ENCODE measurements around the gene RPS6KB1. TPM values are rescaled to one million over a fixed set of nuclear protein-coding genes. Genes with fewer than 3 reads are reported as not detected.

The RPS6KB1 gene
- total and polyA plus RNA-seq, 2 donors (not counting 1 experiment from before 2014, with no cell fraction given) = 15.6 to 69.7 TPM

GRCh38 chr17:59963738-59964481 is 71.0 kb downstream of the RPS6KB1 start:
- H3K27ac ChIP-seq (ENCODE audit: low read length in 2 of 2) = peak overlapping the region; percentile 77 to 91
- peak overlapping the region; percentile 99 for H2AFZ ChIP-seq (ENCODE audit: insufficient read depth, low read depth, low read length, poor library complexity, severe bottlenecking)
- Mint-ChIP-seq H3K27ac (peak overlapping the region; percentile 95), H3K9me3 (ENCODE audit: insufficient read depth) (no peaks in the 10 kb centered on the region), H3K27me3 (no peaks in the 10 kb centered on the region), H3K4me1 (peaks cover 20% of the 10 kb centered on the region), H3K4me3 (peak overlapping the region; percentile 94)
- no peak for TF ChIP-seq CTCF (IDR thresholded peaks at IDR 0.05)
- TF ChIP-seq EZH2 (IDR thresholded peaks at IDR 0.05; ENCODE audit: borderline replicate concordance, insufficient read depth, low read depth, low read length, poor library complexity, severe bottlenecking) = no peak
- H3K9me3 ChIP-seq (ENCODE audit: control extremely low read depth in 1 of 3, control insufficient read depth in 2 of 3, insufficient read depth in 1 of 3, low read length in 2 of 3) = no peaks in the 10 kb centered on the region
- peak overlapping the region; percentile 95 for H3K9ac ChIP-seq (ENCODE audit: low read length)
- H3K79me2 ChIP-seq (ENCODE audit: control insufficient read depth, insufficient read depth, low read length) = peaks cover 21% of the 10 kb centered on the region
- WGBS (ENCODE audit: insufficient coverage) = 0% methylated on average over 8 of the region's 21 CpGs
- peak; percentile 39 for ATAC-seq (ENCODE audit: low read depth)
- ChIA-PET CTCF (interaction anchor here (1.4 kb wide), 1 partner anchor 105 kb away, joined by 4 read pairs; no protein-coding TSS in a partner anchor), POLR2A (interaction anchor here (1.8 kb wide), 1 partner anchor 344 kb away, joined by 4 read pairs; the partner anchor contains the start of gene CLTC)
- H3K4me3 ChIP-seq (ENCODE audit: control extremely low read depth in 1 of 5, extremely low read depth in 1 of 5, insufficient read depth in 1 of 5, low read depth in 2 of 5, low read length in 4 of 5) = peak overlapping the region; percentile 71 to 98 (median 92)
- peaks cover 9% of the 10 kb centered on the region for H4K20me1 ChIP-seq (ENCODE audit: control insufficient read depth, insufficient read depth, low read length, poor library complexity, severe bottlenecking)
- peak; percentile 10 for DNase-seq
- peaks cover 13 to 19% of the 10 kb centered on the region in 2 donors for H3K4me1 ChIP-seq (ENCODE audit: control insufficient read depth in 2 of 2, insufficient read depth in 2 of 2, low read length in 2 of 2)
- H3K36me3 ChIP-seq (replicated peaks in 1 of 2; ENCODE audit: control extremely low read depth in 1 of 2, control insufficient read depth in 1 of 2, extremely low read depth in 1 of 2, insufficient read depth in 2 of 2, low read length in 1 of 2) = peaks cover 0 to 2% of the 10 kb centered on the region in 2 experiments
- H3K4me2 ChIP-seq (replicated peaks; ENCODE audit: low read depth, low read length, poor library complexity, severe bottlenecking) = peak overlapping the region; percentile 95
- H3K27me3 ChIP-seq (replicated peaks in 1 of 4; ENCODE audit: control extremely low read depth in 1 of 4, control insufficient read depth in 3 of 4, insufficient read depth in 4 of 4, low read length in 3 of 4) = no peaks in the 10 kb centered on the region
- intact Hi-C loops (cut with micrococcal nuclease) = loop anchor here (2.0 to 5.0 kb wide), 2 partner anchors 71 to 713 kb away; partner anchors contain the start of genes BCAS3, RPS6KB1 and TUBD1

All from B cell (primary cell).